Sigmoid colon (tissue), 4 donors: ENCODE results near the gene CCDC18.

Experiments used
- EP300 ChIP-seq, 4 donors: sonication (generic); formaldehyde crosslinking; IDR thresholded peaks; one replicate each; pipeline ENCODE4 v1.6.1; 2017; ENCODE audit warnings: antibody characterized with exemption in 4 of 4
- POLR2A ChIP-seq, 2 donors: fragments of 450-650 bp; IDR thresholded peaks; one replicate each; pipeline ENCODE4 v1.6.1; 2016; ENCODE audit warnings: antibody characterized with exemption in 2 of 2, mild to moderate bottlenecking in 2 of 2, moderate library complexity in 2 of 2
- POLR2AphosphoS5 ChIP-seq, 4 donors: sonication (generic); formaldehyde crosslinking; IDR thresholded peaks; one replicate each; pipeline ENCODE4 v1.6.1; 2017; ENCODE audit warnings: antibody characterized with exemption in 4 of 4
- TF ChIP-seq, protein P1 (sequence below), 4 experiments: fragments of 450-650 bp in 3 of 4; fragments of 200-600 bp in 1 of 4; IDR thresholded peaks; one replicate each; pipeline ENCODE4 v1.5.1; 2016 to 2019; ENCODE audit warnings: antibody characterized with exemption in 4 of 4, mild to moderate bottlenecking in 3 of 4, moderate library complexity in 2 of 4

DNA sequence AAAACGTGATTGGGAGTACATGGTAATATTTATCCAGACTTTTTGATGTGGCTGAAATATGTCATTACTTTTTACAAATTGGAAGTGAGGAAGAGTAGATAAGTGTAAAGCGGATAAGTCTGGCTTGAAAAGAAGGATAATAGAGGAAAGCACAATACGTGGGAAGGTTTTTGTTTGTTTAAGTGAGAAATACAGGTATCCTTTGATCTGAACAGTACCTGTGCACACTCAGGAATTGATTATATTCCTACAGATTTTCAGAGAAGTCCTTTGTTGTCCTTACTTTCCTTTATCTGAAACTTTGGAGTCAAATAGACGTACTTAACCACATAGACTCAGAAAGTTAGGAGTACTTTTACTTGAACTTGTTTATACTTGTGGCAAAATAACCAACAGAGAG is 20.2 kb downstream of the CCDC18 start:
- TF ChIP-seq, protein P1, sequence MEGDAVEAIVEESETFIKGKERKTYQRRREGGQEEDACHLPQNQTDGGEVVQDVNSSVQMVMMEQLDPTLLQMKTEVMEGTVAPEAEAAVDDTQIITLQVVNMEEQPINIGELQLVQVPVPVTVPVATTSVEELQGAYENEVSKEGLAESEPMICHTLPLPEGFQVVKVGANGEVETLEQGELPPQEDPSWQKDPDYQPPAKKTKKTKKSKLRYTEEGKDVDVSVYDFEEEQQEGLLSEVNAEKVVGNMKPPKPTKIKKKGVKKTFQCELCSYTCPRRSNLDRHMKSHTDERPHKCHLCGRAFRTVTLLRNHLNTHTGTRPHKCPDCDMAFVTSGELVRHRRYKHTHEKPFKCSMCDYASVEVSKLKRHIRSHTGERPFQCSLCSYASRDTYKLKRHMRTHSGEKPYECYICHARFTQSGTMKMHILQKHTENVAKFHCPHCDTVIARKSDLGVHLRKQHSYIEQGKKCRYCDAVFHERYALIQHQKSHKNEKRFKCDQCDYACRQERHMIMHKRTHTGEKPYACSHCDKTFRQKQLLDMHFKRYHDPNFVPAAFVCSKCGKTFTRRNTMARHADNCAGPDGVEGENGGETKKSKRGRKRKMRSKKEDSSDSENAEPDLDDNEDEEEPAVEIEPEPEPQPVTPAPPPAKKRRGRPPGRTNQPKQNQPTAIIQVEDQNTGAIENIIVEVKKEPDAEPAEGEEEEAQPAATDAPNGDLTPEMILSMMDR (IDR thresholded peaks at IDR 0.05): no peak
- TF ChIP-seq POLR2A (IDR thresholded peaks at IDR 0.05) (no peak), EP300 (IDR thresholded peaks at IDR 0.05) (no peak), POLR2AphosphoS5 (IDR thresholded peaks at IDR 0.05) (no peak)
